Activated T-helper 9 cell treated with anti-CD3 and anti-CD28 coated beads, Interleukin-2, amount 50 U/mL, for 16 hours (primary cell): ENCODE results near the gene LAMB4.

ENCODE experiments used
- DNase-seq: peaks from one replicate; pipeline ENCODE4 v3.0.0-alpha.2; 2020; ENCODE audit warnings: low read depth

Gene LAMB4, protein sequence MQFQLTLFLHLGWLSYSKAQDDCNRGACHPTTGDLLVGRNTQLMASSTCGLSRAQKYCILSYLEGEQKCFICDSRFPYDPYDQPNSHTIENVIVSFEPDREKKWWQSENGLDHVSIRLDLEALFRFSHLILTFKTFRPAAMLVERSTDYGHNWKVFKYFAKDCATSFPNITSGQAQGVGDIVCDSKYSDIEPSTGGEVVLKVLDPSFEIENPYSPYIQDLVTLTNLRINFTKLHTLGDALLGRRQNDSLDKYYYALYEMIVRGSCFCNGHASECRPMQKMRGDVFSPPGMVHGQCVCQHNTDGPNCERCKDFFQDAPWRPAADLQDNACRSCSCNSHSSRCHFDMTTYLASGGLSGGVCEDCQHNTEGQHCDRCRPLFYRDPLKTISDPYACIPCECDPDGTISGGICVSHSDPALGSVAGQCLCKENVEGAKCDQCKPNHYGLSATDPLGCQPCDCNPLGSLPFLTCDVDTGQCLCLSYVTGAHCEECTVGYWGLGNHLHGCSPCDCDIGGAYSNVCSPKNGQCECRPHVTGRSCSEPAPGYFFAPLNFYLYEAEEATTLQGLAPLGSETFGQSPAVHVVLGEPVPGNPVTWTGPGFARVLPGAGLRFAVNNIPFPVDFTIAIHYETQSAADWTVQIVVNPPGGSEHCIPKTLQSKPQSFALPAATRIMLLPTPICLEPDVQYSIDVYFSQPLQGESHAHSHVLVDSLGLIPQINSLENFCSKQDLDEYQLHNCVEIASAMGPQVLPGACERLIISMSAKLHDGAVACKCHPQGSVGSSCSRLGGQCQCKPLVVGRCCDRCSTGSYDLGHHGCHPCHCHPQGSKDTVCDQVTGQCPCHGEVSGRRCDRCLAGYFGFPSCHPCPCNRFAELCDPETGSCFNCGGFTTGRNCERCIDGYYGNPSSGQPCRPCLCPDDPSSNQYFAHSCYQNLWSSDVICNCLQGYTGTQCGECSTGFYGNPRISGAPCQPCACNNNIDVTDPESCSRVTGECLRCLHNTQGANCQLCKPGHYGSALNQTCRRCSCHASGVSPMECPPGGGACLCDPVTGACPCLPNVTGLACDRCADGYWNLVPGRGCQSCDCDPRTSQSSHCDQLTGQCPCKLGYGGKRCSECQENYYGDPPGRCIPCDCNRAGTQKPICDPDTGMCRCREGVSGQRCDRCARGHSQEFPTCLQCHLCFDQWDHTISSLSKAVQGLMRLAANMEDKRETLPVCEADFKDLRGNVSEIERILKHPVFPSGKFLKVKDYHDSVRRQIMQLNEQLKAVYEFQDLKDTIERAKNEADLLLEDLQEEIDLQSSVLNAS (N-terminal part only)

DNA sequence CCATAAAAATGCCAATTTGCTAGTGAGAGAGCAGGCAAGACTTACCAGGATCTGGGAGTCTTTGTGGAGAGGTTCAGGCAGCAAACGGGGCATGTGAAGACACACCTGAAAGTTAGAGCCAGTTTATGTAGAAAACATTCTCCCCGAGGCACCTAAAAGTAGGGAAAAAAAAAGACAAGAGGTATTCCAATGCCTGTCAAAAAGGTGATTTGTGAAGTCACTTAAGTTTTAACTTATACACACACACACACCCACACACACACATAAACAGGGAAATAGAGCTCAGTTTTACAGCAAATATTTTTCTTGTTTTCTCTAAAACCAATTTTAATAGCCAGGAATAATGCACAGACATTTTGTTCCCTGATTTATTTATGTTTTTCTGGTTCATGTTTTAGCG, at the start of gene LAMB4:
LAMB4 (minus strand) TSS at position 101 of the 400 bp plus-strand sequence. CDS start 7,197 bp downstream, outside the sequence.
- DNase-seq: no peak

DNA sequence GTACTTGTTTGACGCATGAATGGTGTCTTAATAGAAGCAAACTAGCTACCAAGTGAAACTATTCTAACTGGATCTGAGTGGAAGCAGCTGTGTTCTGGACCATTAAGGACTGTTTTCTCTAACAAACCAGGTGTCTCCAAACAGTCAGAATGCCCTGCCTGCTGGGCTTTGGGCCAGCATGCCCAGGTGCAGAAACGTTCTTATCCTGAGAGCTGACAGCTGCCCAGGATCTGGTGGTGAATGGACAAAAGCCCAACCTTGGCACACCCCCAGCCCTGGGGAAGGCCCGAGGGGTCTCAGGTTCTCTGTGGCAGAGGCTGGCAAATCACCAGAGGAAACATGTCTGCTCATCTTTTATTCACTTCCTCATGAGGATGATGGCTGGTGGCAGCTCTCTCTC, 48.2 kb upstream of the LAMB4 start:
- no peak for DNase-seq

DNA sequence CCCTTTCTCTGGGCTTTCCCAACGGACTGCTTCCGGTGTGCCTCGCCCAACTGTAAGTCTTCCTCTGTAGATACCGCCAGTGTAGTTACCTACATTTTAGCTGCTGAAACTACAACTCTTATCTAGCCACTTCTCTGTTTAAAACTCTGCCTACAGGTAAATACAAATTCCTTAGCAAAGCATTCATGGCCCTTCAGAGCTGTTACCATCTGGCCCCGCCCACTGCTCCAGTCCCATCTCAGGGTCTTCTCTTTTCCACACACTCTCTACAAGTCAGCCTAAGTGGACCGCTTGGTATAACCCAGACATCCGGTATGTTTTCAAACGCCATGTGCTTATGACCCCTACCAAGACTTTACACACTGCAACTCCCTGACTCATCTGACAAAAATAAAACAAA, 41.0 kb upstream of the LAMB4 start:
- no peak for DNase-seq

DNA sequence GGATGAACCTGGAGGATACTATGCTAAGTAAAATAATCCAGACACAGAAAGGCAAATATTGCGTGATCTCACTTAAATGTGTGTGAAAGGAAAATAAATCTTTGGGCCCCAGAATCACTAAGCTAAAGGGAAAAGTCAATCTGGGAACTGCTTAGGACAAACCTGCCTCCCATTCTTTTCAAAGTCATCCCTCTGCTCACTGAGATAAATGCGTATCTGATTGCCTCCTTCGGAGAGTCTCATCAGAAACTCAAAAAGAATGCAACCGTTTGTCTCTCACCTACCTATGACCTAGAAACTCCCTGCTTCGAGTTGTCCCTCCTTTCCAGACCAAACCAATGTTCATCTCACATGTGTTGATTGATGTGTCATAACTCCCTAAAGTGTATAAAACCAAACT, 40.1 kb upstream of the LAMB4 start:
- no peak for DNase-seq

DNA sequence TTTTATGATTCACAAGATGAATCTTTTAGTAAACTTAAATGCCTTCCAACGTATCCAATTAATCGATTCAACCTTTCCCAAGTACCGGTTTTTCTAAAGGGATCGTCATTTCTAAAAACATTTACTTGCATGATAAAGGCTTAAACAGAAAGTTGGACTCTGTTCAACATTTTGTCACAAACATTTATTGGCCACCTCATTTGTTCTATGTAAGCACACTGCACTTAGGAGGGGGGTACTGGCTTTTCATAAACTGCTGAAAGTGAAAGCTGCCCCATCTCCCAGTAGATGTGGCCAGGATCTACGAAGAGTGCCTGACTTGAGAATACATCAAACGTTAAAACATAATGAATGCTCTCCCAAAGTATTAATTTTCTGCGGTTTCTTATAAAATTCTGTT, 37.3 kb upstream of the LAMB4 start:
- no peak for DNase-seq

DNA sequence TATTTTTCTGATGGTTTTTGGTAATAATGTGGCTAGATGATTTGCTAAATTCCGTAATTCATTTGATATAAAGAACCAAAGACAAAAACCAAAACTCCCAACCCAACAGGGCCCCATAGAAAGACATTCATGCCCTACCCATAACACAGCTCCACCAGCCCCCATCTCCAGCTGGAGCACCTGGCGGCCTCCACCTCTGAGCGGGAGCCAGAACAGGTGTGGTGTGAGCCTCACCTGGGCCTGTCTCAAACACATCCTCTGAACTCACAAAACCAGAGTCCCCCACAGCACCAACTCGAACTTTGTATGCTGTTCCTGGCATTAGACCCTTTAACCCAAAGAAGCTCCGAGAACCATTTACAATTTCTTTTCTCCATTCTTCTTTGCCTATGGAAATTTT, 36.5 kb upstream of the LAMB4 start:
- DNase-seq: no peak

DNA sequence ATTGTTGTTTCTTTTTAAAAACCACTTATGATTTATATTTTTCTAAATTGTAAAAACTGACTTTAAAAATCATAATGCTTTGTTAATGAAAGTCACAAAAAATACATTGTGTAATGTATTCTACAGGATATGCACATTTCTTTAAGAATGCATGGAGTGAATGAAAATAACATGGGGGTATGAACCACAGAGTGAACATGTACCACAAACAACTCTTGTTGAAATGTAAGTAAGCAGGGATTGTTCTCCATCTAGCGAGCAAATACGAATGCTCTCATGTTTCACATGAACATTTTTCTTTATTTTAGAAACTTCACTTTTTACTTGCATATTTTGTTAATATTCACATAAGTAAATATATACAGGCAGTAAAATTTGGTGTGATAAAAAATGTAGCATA, 35.6 kb upstream of the LAMB4 start:
- DNase-seq: no peak

DNA sequence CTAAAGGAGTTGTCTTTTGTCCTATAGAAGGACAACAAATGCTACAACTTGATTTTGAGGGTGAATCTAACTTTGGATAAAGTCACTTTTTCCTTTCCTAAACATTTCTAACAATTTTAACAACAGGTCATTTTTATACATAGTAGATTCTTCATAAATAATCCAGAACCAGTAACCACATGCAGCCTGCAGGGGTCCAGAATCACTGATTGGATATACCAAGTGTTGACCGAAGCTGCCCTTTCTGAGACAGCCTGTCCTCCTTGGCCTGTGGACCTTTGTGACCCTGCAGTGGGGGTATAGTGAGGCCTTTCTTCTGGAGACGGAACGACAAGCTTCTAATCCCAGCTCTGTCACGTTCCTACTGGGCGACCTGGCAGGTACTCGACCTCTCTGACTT, 34.8 kb upstream of the LAMB4 start:
- DNase-seq: no peak

DNA sequence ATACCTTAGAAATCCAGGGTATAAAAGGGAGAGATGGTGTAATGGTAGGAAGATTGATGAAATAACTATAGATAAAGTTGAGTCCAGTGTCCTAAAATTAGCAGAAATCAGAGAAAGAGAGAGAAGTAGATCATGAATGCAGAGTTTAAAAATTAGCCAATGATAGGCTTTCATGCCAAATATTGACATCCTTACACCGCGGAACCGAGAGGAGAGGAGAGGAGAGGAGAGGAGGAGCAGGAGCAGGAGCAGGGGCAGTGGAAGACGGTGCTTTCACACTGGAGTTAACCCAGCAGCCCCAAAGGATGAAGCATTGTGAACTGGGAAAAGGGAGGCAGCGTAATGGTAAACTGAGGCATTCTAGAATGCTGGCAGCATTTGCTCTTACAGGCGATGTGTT, 34.2 kb upstream of the LAMB4 start:
- DNase-seq: no peak

DNA sequence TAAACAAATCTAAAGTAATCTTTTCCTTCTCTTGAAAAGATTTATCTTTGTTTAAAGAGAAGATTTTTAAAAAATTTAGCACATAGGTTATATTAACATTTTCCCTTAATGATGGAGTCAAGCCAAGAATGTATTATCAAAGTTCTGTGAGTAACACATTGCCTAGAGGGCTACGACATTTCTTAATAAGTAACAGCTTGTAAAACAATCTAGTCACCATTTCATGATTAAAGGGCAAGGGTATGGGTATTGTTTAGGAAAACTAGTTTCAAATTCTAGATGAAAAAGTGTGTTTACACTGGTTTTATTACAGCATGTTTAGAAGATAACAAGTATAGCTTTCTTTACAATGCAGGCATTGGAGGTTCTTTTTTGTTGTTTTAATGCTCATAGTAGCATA, 28.6 kb upstream of the LAMB4 start:
- DNase-seq: no peak

DNA sequence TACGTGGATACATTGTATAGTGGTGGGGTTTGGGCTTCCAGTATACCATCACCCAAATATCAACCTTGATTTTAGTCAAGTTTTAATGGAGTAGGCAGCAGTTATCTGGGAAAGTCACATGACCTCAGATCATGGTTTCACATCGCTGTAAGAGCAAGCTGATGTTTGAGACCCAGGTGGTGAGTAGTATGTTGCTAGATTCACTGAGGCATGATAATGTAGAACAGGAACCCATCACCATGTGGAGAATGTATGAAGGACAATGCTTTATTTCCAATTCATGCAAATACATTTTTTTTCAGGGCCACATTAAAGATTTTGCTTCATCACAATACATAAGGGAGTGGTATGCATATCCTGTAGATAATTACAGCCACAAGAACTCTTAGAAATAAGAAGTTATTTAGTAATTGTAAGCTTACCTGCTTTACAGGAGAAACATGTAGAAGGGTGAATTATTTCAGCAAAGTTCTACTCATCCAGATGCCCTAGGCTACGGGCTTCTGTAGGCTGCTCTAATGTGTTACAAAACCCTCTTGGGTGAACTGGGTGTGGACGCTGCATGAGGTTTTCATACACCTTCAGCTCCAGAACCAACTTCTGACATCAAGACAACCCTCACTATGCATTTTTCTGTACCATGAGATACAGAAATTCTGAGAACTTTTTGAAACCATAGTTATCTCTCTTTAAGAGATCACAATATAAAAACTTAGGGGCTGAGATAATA, 27.6 kb upstream of the LAMB4 start:
- no peak for DNase-seq

DNA sequence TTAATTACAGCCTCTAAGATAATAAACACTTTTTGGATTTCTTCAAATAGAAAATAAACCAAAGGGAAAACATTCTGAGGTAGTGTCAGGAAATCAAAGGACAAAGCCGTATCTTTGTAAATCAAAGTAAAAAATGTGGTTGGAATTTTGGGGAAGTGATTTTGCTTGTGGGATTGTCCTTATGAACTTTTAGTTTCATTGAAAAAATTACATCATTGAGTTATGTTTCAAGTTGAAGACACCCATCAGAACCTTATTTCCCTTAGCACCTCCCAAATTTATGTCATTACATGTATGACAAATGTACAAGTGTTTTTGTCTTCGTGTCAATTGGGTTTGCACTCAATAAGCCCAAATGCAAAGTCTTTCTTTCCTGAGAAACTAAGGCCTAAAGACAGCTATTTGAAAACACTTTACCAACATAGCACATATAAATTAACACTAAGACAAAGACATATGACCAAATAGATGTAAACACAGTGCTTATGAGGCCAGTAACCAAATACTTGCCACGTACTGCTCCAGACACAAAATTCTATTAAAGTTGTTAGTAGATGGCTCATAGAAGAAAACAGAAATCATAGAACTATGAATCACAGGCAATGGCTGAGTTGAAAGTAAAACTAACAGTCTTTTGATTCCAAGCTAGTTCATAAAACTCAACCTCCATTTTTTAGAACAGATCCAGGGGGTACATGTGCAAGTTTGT, 26.9 kb upstream of the LAMB4 start:
- no peak for DNase-seq

DNA sequence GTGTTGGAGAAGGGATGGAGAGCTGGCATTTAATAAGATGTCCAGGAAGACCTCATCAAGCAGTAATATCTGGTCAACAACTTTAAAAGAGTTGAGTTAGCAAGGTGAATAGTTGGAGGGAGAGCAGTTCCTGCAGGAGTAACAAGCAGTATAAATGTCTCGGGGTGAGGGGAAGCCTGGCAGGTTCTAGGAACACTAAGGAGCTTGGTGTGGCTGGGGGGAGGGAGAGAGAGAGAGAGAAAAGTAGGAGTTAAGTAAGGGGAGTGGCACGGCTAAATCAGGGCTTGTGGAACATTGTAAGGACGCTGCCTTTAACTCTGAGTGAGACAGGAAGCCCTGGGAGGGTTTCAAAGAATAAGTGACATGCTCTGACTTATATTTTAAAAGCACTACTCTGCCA, 22.0 kb upstream of the LAMB4 start:
- DNase-seq: no peak

DNA sequence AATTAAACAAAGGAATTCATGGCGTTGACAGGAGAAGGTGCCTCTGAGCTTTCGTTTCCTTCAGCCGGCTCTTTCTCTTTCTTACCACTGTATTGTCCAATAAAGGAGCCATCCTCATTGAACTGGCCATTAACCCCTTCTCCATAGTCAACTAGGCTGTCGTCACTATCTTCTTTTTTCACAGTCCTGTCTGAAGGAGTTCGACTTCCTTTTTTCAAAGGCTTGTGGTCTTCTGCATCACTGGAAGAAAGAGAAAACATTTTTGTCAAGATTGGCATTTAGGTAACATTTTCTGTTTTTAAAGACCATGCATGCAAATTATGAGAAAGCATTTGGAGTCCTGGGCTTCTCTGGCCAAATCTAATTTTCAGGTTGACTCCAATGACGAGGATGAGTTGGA, 19.7 kb upstream of the LAMB4 start:
- DNase-seq: no peak

DNA sequence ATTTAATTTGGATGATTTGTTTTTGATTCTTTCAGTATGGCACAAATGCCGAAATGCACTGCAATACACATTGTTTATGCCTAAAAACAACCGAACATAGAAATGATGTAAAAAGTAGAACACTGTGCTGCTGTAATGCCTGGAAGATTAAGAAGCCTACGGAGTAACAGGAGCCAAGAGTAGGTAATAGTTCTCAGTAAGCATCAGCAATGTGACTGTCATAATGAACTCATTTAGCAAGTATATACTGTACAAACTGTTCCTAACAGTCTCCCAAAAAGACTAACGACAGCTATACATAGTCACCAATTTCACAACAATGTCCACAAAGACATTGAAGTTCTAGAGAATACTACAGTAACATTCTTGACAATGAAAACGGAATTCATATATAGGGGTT, 19.0 kb upstream of the LAMB4 start:
- DNase-seq: no peak

DNA sequence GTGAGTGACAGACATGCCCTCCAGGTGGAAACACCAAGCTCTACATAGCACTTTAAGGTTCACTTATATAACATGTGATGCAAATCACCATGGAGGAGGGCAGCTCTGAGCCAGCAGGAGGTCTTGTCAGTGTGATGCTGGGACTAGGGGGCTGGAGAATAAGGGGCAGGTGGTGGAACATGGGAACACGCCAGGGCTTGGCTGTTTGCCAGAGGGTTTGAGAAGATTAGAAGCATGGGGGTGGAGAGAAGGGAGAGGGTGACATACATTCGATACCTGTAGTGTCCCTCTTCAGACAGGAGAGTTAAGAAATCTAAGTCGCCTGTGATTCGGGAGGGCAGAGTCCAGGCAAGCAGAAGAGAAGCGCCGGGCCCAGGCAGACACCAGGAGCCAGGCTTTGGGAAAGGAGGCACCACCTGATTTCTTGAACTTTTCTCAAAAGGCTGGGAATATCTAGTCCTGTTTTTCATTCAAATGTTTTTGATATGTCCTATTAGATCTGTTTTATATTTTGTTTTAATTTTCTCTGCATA, 16.9 kb upstream of the LAMB4 start:
- DNase-seq: no peak

DNA sequence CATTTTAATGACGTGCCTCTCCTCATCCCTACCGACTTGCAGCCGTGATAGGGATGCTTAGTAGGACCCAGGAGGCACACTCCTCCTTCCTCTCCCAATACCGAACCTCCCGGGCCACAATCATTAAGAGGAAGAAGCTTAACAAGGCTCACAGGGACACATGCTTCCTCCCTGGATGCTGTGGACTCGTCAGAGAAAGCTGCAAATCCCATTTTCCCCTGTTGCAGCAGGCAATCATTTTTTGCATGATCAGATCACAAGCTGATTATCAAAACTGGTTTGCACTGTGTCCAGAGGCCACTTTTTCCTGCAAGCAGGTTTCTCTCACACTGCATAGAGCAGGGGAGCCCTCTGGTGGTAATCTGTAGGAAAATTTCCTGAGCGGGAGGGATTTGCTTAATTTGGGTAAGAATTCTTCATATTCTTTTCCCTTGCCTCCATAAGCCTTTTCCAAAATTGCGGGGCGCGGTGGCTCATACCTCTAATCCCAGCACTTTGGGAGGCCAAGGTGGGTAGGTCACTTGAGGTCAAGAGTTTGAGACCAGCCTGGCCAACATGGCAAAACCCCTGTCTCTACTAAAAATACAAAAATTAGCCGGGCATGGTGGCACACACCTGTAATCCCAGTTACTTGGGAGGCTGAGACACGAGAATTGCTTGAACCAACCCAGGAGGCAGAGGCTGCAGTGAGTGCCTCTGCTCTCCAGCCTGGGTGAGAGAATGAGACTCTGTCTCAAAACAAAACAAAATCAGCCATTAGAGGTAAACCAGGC, 16.1 kb upstream of the LAMB4 start:
- no peak for DNase-seq

DNA sequence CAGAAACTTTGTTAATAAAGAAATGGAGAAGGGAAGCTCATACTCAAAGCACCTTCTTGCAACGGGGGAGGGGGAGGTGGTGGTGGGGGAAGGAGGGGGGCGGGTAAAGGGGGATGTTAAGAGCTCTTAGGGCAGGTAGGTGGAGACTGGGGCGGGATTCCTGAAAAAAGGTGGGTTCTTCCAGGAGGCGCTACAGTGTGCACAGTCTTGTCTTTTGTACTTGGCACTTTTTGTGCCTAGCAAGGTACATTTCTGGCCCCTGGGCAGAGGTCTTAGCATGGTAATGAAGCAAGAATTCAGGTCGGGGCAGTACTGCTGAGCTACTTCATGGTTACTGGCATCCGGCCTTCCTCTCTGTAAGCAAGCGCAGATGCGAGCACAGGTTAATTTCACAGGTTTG, 15.2 kb upstream of the LAMB4 start:
- DNase-seq: no peak

DNA sequence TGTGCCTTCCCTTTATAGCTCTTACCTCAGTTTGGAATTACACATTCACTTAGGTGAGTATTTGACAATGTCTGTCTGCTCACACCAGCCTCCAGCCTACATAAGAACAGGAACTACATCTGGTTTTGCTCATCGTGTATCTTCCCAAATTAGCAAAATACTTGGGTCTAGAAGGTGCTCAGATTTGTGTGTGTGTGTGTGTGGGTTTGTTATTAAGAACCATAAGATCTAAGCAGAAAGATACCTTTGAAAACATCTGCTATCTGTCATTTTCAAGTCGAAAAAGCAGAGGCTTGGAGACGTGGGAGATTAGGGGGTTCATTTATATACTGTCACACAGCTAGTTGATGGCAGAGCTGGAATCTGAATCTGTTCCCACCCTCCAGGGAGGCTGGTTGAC, 14.8 kb upstream of the LAMB4 start:
- DNase-seq: no peak
